Hematopoietic multipotent progenitor cell (in vitro differentiated cells): Measurements from ENCODE around the gene OAS3. TPM values are rescaled to one million over a fixed set of nuclear protein-coding genes. Genes with fewer than 3 reads are reported as not detected.
"Not testable (repeated sequence)": the region's sequence is repeated elsewhere in the genome, so short reads cannot be mapped to it uniquely, and the experiment has no call there.

Source experiments
- DNase-seq, 3 donors: peaks; one replicate each; pipeline ENCODE4 v3.0.0-alpha.2; 2011 to 2015; ENCODE audit warnings: low read depth in 2 of 3, low spot score in 2 of 3
- total RNA-seq: library from RNA; depleted of rRNA; stranded (reverse); fragments of >200 nt; gene quantifications from one replicate; pipeline ENCODE4 v1.2.3, GENCODE V29; 2012

OAS3 gene
- total RNA-seq, 1 donor: 31.2 TPM

GRCh38 chr12:112978163-112979040, 40.1 kb downstream of the OAS3 start, which contains the start of gene OAS2:
Gene OAS2 (plus strand): TSS chr12:112978519. CDS start chr12:112978609, 90 bp downstream.
- peak; percentile 66 to 95 (median 87) for DNase-seq

- DNase-seq: peak in 1 of 3 donors; percentile 11
Measured at GRCh38 chr12:112979041-112979680, 40.9 kb downstream of the OAS3 start.

- DNase-seq: peak in 1 of 3 donors; percentile 38
Measured at GRCh38 chr12:112980491-112981158, 42.4 kb downstream of the OAS3 start.

GRCh38 chr12:112985642-112986290, 47.5 kb downstream of the OAS3 start:
- no peak for DNase-seq

- no peak for DNase-seq
Measured at GRCh38 chr12:112986291-112986800, 48.1 kb downstream of the OAS3 start.

- no peak for DNase-seq
Measured at GRCh38 chr12:112987561-112987960, 49.3 kb downstream of the OAS3 start.

GRCh38 chr12:112988224-112988623, 50.0 kb downstream of the OAS3 start:
- DNase-seq: peak in 2 of 3 donors; percentile 51 to 71

- DNase-seq: not testable (repeated sequence)
Measured at GRCh38 chr12:112988823-112989385, 50.6 kb downstream of the OAS3 start.

GRCh38 chr12:112989806-112990205, 51.5 kb downstream of the OAS3 start:
- no peak for DNase-seq

- DNase-seq: peak in 2 of 3 donors; percentile 61 to 85
Measured at GRCh38 chr12:112992541-112993398, 54.5 kb downstream of the OAS3 start.

- no peak for DNase-seq
Measured at GRCh38 chr12:112995008-112995407, 56.7 kb downstream of the OAS3 start.

GRCh38 chr12:112996501-112996900, 58.2 kb downstream of the OAS3 start:
- DNase-seq: no peak

- no peak for DNase-seq
Measured at GRCh38 chr12:112997506-112997905, 59.2 kb downstream of the OAS3 start.

GRCh38 chr12:112998987-112999767, 60.9 kb downstream of the OAS3 start:
- no peak for DNase-seq

GRCh38 chr12:113000433-113000832, 62.2 kb downstream of the OAS3 start:
- no peak for DNase-seq

- DNase-seq: no peak
Measured at GRCh38 chr12:113002155-113002554, 63.9 kb downstream of the OAS3 start.

GRCh38 chr12:113002676-113003075, 64.4 kb downstream of the OAS3 start:
- DNase-seq: no peak

GRCh38 chr12:113003636-113004035, 65.4 kb downstream of the OAS3 start:
- no peak for DNase-seq
